ENCODE data around the gene ANKRD11.

GRCh38 chr16:89452925-89453324, 37.4 kb downstream of the ANKRD11 start:
- TF ChIP-seq RAD21 (conservative IDR thresholded peaks at IDR 0.05) = no peak
- TF ChIP-seq CTCF (IDR thresholded peaks at IDR 0.05; ENCODE audit: poor library complexity, severe bottlenecking) = no peak
- no peak for TF ChIP-seq EP300 (conservative IDR thresholded peaks at IDR 0.05; ENCODE audit: poor library complexity, severe bottlenecking)
- TF ChIP-seq MXI1 (conservative IDR thresholded peaks at IDR 0.05; ENCODE audit: poor library complexity, severe bottlenecking) = no peak
- TF ChIP-seq TAF1 (IDR thresholded peaks at IDR 0.05; ENCODE audit: low read depth) = no peak
- no peak for TF ChIP-seq REST (IDR thresholded peaks at IDR 0.05; ENCODE audit: borderline replicate concordance)
- TF ChIP-seq SMC3 (conservative IDR thresholded peaks at IDR 0.05; ENCODE audit: poor library complexity) = no peak
- no peak for TF ChIP-seq EZH2 (IDR thresholded peaks at IDR 0.05; ENCODE audit: borderline replicate concordance, insufficient read depth, low read length, poor library complexity, severe bottlenecking)
- no peak for TF ChIP-seq POLR2AphosphoS5 (IDR thresholded peaks at IDR 0.05)
